Fibroblast of pulmonary artery (primary cell): Measurements from ENCODE around the gene CDHR4.

ENCODE experiments used
- DNase-seq: peaks from one replicate; pipeline ENCODE4 v3.0.0-alpha.2; 2010; ENCODE audit warnings: low read depth
- H3K4me3 ChIP-seq: replicated peaks from 2 replicates; pipeline ENCODE4 v1.5.1; 2011; ENCODE audit warnings: low read depth, mild to moderate bottlenecking, control low read depth, low read length, moderate library complexity
- TF ChIP-seq, protein P1 (sequence below): IDR thresholded peaks from 2 replicates; pipeline ENCODE4 v1.5.1; 2011; ENCODE audit warnings: mild to moderate bottlenecking, control low read depth, low read length, inconsistent platforms; ENCODE audit errors: missing control alignments

Gene CDHR4

DNA sequence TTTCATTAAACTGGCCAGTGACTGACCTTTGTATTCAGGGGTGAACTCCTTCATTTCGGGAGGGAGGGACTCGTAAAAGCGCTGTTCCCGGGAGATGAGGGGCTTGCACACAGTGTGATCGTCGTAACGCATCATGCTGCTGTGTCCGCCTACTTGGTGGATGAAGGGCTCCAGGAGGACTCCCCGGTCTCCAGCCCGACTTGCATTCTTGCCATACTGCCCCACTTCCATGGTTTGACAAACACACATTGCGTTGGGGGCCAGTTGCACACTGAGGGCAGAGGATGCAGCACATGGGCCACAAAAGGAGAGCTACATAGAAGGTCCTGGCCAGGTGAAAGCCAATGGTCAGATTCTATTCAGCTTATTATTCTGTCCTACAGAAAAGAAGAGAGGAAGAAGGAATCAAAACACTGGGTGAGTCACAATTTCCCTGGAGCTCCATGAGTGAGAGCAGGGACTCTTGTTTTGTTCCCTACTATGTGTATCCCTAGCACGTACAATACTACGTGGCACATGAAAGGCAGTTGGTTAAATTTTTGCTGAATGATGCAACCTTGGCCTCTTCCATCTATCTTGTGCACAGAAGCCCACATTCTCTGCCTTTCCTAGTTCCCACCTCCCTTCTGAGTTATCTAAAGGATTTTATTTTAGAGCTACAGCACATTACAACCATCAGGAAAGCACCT lies 51.7 kb downstream of the CDHR4 start:
- peak; percentile 85 for DNase-seq
- no peak overlapping the region for H3K4me3 ChIP-seq
- TF ChIP-seq, protein P1, sequence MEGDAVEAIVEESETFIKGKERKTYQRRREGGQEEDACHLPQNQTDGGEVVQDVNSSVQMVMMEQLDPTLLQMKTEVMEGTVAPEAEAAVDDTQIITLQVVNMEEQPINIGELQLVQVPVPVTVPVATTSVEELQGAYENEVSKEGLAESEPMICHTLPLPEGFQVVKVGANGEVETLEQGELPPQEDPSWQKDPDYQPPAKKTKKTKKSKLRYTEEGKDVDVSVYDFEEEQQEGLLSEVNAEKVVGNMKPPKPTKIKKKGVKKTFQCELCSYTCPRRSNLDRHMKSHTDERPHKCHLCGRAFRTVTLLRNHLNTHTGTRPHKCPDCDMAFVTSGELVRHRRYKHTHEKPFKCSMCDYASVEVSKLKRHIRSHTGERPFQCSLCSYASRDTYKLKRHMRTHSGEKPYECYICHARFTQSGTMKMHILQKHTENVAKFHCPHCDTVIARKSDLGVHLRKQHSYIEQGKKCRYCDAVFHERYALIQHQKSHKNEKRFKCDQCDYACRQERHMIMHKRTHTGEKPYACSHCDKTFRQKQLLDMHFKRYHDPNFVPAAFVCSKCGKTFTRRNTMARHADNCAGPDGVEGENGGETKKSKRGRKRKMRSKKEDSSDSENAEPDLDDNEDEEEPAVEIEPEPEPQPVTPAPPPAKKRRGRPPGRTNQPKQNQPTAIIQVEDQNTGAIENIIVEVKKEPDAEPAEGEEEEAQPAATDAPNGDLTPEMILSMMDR: no peak

DNA sequence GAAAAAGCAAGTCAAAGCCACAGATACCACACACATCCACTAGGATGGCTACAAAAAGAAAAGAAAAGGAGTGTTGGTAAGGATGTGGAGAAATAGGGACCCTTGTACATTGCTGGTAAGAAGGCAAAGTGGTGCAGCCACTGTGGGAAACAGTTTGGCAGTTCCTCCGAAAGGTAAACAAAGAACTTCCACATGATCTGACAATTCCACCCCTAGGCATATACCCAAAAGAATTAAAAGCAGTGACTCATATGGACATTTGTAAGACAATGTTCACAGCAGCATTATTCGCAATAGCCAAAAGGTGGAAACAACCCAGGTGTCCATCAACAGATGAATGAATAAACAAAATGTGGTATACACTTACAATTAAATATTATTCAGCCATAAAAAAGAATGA lies 53.7 kb downstream of the CDHR4 start:
- TF ChIP-seq, protein P1: no peak
- peak; percentile 51 for DNase-seq
- H3K4me3 ChIP-seq: no peak overlapping the region
